ENCODE data around the gene FAM240A.

DNA sequence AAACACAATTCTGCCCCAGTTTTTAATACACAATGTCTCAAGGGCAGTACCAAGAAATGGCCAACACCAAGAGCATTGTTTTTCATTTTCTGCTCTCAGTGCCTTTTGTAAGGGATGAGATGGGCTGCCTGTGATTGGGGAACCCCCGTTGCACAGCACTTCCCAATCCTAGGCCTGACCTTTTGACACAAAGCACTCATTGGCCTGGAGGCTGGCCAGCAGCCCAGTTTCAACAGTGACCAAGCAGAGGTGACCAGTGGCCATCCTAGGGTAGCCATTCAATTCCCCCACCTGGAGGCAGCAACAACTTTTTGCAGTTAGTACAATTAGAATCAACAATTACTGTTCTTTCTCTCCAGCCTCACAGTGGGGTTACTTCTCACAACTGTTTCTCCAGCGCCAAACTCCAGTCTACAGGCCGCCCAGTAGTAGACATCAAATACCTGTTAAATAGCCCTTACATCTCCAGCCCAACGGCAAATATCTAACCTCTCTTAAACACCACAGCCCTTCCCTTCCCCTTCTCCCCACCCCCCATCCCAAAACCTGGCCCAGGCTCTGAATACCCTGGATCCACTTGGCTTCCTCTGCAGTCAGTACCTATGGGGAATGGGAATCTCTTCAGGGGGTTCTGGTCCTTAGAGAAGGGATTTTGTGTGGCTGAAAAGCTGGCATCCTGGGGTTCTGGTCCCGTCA is 37.3 kb upstream of the FAM240A start:
- TF ChIP-seq POLR2A (IDR thresholded peaks at IDR 0.05; ENCODE audit: borderline replicate concordance, extremely low read depth, insufficient read depth, insufficient read length) (no peak), ZNF274 (IDR thresholded peaks at IDR 0.05; ENCODE audit: low read depth, low read length) (no peak), EZH2 (IDR thresholded peaks at IDR 0.05) (no peak), SP1 (IDR thresholded peaks at IDR 0.05; ENCODE audit: low read depth) (no peak)
- TF ChIP-seq, protein P1, sequence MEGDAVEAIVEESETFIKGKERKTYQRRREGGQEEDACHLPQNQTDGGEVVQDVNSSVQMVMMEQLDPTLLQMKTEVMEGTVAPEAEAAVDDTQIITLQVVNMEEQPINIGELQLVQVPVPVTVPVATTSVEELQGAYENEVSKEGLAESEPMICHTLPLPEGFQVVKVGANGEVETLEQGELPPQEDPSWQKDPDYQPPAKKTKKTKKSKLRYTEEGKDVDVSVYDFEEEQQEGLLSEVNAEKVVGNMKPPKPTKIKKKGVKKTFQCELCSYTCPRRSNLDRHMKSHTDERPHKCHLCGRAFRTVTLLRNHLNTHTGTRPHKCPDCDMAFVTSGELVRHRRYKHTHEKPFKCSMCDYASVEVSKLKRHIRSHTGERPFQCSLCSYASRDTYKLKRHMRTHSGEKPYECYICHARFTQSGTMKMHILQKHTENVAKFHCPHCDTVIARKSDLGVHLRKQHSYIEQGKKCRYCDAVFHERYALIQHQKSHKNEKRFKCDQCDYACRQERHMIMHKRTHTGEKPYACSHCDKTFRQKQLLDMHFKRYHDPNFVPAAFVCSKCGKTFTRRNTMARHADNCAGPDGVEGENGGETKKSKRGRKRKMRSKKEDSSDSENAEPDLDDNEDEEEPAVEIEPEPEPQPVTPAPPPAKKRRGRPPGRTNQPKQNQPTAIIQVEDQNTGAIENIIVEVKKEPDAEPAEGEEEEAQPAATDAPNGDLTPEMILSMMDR (IDR thresholded peaks at IDR 0.05 in 2 of 3, conservative IDR thresholded peaks at IDR 0.05 in 1 of 3; ENCODE audit: borderline replicate concordance in 1 of 3, insufficient read depth in 1 of 3, low read depth in 2 of 3, low read length in 2 of 3), result no peak
- TF ChIP-seq, protein P2, sequence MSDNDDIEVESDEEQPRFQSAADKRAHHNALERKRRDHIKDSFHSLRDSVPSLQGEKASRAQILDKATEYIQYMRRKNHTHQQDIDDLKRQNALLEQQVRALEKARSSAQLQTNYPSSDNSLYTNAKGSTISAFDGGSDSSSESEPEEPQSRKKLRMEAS (IDR thresholded peaks at IDR 0.05), result no peak
- TF ChIP-seq, protein P3, sequence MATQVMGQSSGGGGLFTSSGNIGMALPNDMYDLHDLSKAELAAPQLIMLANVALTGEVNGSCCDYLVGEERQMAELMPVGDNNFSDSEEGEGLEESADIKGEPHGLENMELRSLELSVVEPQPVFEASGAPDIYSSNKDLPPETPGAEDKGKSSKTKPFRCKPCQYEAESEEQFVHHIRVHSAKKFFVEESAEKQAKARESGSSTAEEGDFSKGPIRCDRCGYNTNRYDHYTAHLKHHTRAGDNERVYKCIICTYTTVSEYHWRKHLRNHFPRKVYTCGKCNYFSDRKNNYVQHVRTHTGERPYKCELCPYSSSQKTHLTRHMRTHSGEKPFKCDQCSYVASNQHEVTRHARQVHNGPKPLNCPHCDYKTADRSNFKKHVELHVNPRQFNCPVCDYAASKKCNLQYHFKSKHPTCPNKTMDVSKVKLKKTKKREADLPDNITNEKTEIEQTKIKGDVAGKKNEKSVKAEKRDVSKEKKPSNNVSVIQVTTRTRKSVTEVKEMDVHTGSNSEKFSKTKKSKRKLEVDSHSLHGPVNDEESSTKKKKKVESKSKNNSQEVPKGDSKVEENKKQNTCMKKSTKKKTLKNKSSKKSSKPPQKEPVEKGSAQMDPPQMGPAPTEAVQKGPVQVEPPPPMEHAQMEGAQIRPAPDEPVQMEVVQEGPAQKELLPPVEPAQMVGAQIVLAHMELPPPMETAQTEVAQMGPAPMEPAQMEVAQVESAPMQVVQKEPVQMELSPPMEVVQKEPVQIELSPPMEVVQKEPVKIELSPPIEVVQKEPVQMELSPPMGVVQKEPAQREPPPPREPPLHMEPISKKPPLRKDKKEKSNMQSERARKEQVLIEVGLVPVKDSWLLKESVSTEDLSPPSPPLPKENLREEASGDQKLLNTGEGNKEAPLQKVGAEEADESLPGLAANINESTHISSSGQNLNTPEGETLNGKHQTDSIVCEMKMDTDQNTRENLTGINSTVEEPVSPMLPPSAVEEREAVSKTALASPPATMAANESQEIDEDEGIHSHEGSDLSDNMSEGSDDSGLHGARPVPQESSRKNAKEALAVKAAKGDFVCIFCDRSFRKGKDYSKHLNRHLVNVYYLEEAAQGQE (IDR thresholded peaks at IDR 0.05; ENCODE audit: low read depth), result no peak
